Measurements from ENCODE around the gene RBMS3.

The RBMS3 gene

DNA sequence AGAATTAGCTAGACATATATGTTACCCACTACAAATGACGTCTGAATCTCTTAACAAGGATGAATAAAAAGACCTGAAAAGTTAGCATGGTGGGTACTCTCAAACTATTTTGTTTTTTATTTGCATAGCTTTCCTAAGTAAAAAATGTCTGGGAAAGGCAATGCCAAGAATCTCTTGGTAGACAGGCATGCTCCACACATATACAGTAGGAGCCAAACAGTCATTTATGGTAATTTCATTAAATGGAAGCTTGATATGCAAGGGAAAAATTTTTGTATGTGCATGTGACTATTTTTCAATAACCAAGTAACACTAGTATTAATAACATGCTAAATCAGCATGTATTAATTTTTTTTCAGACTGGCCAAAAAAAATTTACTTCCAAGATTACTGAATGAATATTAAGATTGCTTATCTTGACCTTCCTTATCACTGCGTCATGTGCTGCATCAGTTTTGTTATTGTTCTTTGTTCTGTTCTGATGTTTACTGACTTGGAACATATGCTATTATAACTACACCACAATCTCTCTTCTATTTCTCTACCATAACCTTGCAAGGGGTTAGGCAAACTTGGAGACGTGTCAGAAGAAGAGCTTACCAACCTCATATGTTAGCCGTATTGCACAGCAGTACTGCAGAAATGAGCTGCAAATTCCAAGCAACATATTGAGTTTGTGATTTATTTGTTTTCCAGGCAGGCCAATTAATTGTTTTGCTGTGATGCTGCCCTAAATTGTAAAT is 255.3 kb downstream of the RBMS3 start:
- no peaks in the 10 kb centered on the region for H3K36me3 ChIP-seq (ENCODE audit: control insufficient read depth in 1 of 2, insufficient read depth in 2 of 2, low read length in 2 of 2)
- no peaks in the 10 kb centered on the region for H3K9me3 ChIP-seq (ENCODE audit: control insufficient read depth in 1 of 2, low read length in 2 of 2)
- H3K27ac ChIP-seq (ENCODE audit: low read length): no peak overlapping the region
- no peak overlapping the region for H3K4me3 ChIP-seq (ENCODE audit: low read depth in 1 of 2, low read length in 2 of 2)
- peaks cover 0 to 9% of the 10 kb centered on the region in 2 donors for H3K4me1 ChIP-seq (ENCODE audit: control insufficient read depth in 1 of 2, insufficient read depth in 2 of 2, low read length in 2 of 2)
- no peaks in the 10 kb centered on the region for H3K27me3 ChIP-seq (ENCODE audit: low read depth, low read length)

DNA sequence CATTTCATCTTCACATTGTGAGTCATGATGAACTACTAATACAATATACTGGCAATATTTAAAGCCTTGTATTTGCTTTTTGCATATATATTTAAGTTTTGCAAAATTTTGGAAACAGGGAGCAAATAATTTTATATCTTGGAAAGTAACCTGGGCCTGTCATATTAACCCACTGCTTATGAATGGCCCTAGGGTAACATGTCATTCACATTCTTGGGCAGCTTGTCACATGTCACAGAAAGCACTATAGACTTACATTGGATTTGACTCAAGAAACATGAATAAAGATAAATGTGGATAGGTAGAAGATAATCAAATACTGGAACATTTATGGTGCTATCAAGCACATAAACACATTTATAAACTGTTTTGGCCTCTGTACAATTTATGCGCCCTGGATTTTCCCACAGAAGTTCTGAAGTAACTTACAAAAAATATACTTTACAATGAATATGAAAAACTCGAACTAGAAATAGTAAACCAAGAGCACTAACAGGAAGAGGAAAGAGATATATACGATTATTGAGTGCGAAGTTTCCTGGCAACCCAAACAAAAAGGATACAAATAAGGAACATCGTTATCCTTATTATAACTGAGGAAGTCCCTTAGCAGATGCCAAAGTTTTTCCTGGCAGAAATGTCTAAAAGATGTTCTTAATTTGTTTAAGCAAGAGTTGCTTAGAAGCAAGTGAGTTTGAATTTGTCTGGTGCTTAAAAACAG is 257.2 kb downstream of the RBMS3 start:
- no peaks in the 10 kb centered on the region for H3K27me3 ChIP-seq (ENCODE audit: low read depth, low read length)
- H3K4me3 ChIP-seq (ENCODE audit: low read depth in 1 of 2, low read length in 2 of 2): no peak overlapping the region
- H3K27ac ChIP-seq (ENCODE audit: low read length): no peak overlapping the region
- no peaks in the 10 kb centered on the region for H3K9me3 ChIP-seq (ENCODE audit: control insufficient read depth in 1 of 2, low read length in 2 of 2)
- H3K4me1 ChIP-seq (ENCODE audit: control insufficient read depth in 1 of 2, insufficient read depth in 2 of 2, low read length in 2 of 2): peaks cover 0 to 6% of the 10 kb centered on the region in 2 donors
- no peaks in the 10 kb centered on the region for H3K36me3 ChIP-seq (ENCODE audit: control insufficient read depth in 1 of 2, insufficient read depth in 2 of 2, low read length in 2 of 2)

DNA sequence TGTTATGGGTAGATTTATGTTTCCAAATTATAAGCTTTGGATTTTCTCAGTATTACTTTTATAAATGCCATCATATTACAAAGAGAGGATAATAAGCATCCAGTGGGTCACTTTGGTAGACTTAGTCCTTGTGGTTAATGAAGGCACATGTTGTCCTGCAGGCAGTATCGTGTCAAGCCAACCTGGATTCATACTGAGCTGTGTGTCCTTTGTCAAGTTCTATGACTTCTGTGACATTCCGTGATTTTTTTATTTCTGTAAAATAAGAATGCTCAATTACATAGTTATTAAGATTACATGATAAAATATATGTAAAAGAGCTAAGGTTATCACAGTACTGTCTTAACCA is 257.7 kb downstream of the RBMS3 start:
- peaks cover 0 to 6% of the 10 kb centered on the region in 2 donors for H3K4me1 ChIP-seq (ENCODE audit: control insufficient read depth in 1 of 2, insufficient read depth in 2 of 2, low read length in 2 of 2)
- no peak overlapping the region for H3K27ac ChIP-seq (ENCODE audit: low read length)
- H3K9me3 ChIP-seq (ENCODE audit: control insufficient read depth in 1 of 2, low read length in 2 of 2): no peaks in the 10 kb centered on the region
- H3K36me3 ChIP-seq (ENCODE audit: control insufficient read depth in 1 of 2, insufficient read depth in 2 of 2, low read length in 2 of 2): no peaks in the 10 kb centered on the region
- no peaks in the 10 kb centered on the region for H3K27me3 ChIP-seq (ENCODE audit: low read depth, low read length)
- H3K4me3 ChIP-seq (ENCODE audit: low read depth in 1 of 2, low read length in 2 of 2): no peak overlapping the region

DNA sequence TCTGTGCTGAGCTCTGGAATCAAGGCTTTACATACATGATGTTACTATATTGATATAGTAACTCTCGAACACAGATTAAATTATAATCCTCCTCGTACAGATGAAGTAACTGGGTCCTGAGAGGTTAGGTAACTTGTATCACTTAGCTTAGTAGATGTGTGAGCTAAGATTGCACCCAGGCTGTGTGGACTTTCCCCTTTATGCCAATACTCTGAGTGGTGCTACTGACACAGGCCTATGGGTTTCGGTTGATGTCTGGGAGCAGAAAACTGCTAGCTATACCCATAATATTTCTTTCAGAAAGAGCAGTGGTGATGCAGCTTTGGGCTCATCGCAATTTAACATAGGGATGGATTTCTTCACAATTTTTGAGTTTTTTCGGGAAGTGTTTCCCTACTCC is 259.7 kb downstream of the RBMS3 start:
- Histone ChIP-seq H3K9me3 (ENCODE audit: control insufficient read depth in 1 of 2, low read length in 2 of 2) (no peaks in the 10 kb centered on the region), H3K27ac (ENCODE audit: low read length) (no peak overlapping the region), H3K4me1 (ENCODE audit: control insufficient read depth in 1 of 2, insufficient read depth in 2 of 2, low read length in 2 of 2) (peaks cover 0 to 6% of the 10 kb centered on the region in 2 donors), H3K4me3 (ENCODE audit: low read depth in 1 of 2, low read length in 2 of 2) (no peak overlapping the region), H3K27me3 (ENCODE audit: low read depth, low read length) (no peaks in the 10 kb centered on the region), H3K36me3 (ENCODE audit: control insufficient read depth in 1 of 2, insufficient read depth in 2 of 2, low read length in 2 of 2) (no peaks in the 10 kb centered on the region)

DNA sequence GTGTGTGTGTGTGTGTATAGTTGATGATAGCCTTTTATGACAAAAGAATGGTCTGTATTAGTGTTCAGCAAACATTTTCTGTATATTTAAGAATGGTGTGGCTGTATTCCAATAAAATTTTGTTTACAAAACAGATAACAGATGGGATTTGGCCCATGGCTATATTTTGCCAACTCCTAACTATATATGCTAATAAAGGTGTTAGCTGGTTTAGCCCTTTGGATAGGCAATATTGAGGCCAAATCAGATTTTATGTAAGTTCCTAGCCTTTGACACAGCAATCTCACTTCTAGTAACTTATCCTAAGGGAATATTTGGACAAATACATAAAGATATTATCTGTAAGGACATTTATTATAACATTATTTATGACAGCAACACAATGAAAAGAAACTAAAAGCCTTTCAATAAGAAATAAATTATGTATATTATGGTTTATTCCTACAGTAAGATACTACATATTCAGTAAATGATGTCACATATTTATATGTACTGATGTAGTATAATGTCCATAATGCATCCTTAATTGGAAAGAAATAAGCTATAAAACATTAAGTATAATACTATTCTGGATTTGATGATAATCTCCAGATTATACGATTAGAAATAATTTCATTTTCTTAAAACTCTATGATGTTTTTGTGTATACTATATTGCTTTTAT is 264.0 kb downstream of the RBMS3 start:
- Histone ChIP-seq H3K36me3 (ENCODE audit: control insufficient read depth in 1 of 2, insufficient read depth in 2 of 2, low read length in 2 of 2) (no peaks in the 10 kb centered on the region), H3K27me3 (ENCODE audit: low read depth, low read length) (no peaks in the 10 kb centered on the region), H3K27ac (ENCODE audit: low read length) (no peak overlapping the region)

DNA sequence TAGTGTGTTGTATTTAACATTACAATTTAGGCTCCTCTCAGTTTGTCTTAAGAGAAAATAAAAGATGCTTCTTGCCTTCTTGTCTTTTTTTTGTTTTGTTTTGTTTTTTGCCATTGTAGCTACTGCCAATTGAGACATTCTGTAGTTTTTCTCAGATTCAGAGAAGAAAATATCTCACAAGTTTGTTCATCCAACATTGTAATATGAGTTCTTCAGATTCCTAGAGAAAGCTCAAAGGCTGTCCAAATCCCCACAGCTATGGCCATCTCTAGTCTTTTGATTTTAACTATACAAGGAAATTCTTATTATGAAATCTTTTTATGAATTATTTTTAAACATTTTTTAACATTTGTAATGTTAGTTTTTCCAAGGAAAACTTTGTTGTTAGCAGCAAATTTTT is 264.7 kb downstream of the RBMS3 start:
- no peak overlapping the region for H3K4me3 ChIP-seq (ENCODE audit: low read depth in 1 of 2, low read length in 2 of 2)
- H3K4me1 ChIP-seq (ENCODE audit: control insufficient read depth in 1 of 2, insufficient read depth in 2 of 2, low read length in 2 of 2): no peaks in the 10 kb centered on the region
- no peaks in the 10 kb centered on the region for H3K9me3 ChIP-seq (ENCODE audit: control insufficient read depth in 1 of 2, low read length in 2 of 2)
- no peaks in the 10 kb centered on the region for H3K27me3 ChIP-seq (ENCODE audit: low read depth, low read length)
- H3K36me3 ChIP-seq (ENCODE audit: control insufficient read depth in 1 of 2, insufficient read depth in 2 of 2, low read length in 2 of 2): no peaks in the 10 kb centered on the region
- no peak overlapping the region for H3K27ac ChIP-seq (ENCODE audit: low read length)

More for the DNA sequence above, 264.0 kb downstream of the RBMS3 start:
- H3K9me3 ChIP-seq (ENCODE audit: control insufficient read depth in 1 of 2, low read length in 2 of 2): no peaks in the 10 kb centered on the region
- H3K4me3 ChIP-seq (ENCODE audit: low read depth in 1 of 2, low read length in 2 of 2): no peak overlapping the region
- no peaks in the 10 kb centered on the region for H3K4me1 ChIP-seq (ENCODE audit: control insufficient read depth in 1 of 2, insufficient read depth in 2 of 2, low read length in 2 of 2)

DNA sequence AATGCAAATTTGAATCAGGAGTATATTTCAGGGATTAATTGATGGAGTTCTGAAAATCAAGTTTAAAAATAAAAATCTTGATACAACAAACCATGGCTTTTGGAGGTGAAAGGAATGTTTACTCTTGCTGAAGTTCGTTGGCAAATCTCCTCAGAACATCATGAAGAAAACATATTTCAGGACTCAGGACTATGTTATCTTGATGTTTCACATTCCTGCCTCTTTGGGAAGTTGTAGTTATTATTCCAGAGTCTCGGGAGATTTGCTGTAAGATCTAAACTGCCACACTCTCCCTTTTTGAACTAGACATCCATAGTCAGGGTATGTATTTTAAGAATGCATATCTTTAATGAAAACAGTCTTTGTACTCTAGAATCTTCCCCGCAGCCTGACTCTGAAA is 271.2 kb downstream of the RBMS3 start:
- H3K4me3 ChIP-seq (ENCODE audit: low read depth in 1 of 2, low read length in 2 of 2): no peak overlapping the region
- H3K27me3 ChIP-seq (ENCODE audit: low read depth, low read length): no peaks in the 10 kb centered on the region
- H3K9me3 ChIP-seq (ENCODE audit: control insufficient read depth in 1 of 2, low read length in 2 of 2): no peaks in the 10 kb centered on the region
- H3K4me1 ChIP-seq (ENCODE audit: control insufficient read depth in 1 of 2, insufficient read depth in 2 of 2, low read length in 2 of 2): peaks cover 0 to 11% of the 10 kb centered on the region in 2 donors
- H3K36me3 ChIP-seq (ENCODE audit: control insufficient read depth in 1 of 2, insufficient read depth in 2 of 2, low read length in 2 of 2): no peaks in the 10 kb centered on the region
- no peak overlapping the region for H3K27ac ChIP-seq (ENCODE audit: low read length)

DNA sequence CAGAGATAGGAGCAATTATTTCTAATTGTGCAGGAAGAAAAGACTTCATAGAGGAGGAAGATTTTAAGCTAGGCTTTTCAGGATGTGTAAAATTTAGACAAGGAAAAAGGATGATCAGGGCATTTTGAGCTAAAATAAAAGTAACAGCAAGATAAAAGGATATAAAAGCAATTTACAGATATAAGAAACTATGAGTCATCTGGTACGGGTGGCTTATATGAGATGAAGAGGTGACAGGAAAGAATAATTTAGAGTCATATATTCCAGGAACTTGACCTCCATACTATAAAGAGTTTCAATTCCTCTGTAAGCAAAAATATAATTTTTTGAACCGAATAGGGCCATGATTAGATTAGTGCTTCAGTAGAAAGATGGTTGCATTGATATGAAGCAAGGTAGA is 273.7 kb downstream of the RBMS3 start:
- Histone ChIP-seq H3K9me3 (ENCODE audit: control insufficient read depth in 1 of 2, low read length in 2 of 2) (no peaks in the 10 kb centered on the region), H3K4me3 (ENCODE audit: low read depth in 1 of 2, low read length in 2 of 2) (no peak overlapping the region), H3K4me1 (ENCODE audit: control insufficient read depth in 1 of 2, insufficient read depth in 2 of 2, low read length in 2 of 2) (peaks cover 0 to 12% of the 10 kb centered on the region in 2 donors), H3K27ac (ENCODE audit: low read length) (no peak overlapping the region), H3K27me3 (ENCODE audit: low read depth, low read length) (no peaks in the 10 kb centered on the region), H3K36me3 (ENCODE audit: control insufficient read depth in 1 of 2, insufficient read depth in 2 of 2, low read length in 2 of 2) (no peaks in the 10 kb centered on the region)

DNA sequence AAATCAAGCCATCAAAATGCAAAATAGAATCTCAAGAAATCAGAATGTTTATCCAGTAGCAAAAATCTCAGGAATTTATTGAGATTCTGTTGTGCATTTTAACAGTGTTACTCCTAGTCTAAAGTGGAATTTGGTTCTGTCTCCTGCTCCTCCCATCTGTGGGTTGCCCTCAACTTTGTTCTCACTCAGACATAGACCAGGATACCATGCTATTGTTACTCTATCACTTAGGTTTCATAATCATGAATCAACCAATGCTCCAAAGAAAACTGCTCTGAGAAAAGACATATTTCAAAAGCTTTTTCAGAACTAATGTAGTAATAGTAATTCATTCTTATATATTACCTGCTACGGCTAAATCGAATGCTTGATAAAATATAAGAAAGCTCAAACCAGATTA is 274.7 kb downstream of the RBMS3 start:
- peaks cover 0 to 20% of the 10 kb centered on the region in 2 donors for H3K4me1 ChIP-seq (ENCODE audit: control insufficient read depth in 1 of 2, insufficient read depth in 2 of 2, low read length in 2 of 2)
- H3K36me3 ChIP-seq (ENCODE audit: control insufficient read depth in 1 of 2, insufficient read depth in 2 of 2, low read length in 2 of 2): no peaks in the 10 kb centered on the region
- no peaks in the 10 kb centered on the region for H3K9me3 ChIP-seq (ENCODE audit: control insufficient read depth in 1 of 2, low read length in 2 of 2)
- H3K27me3 ChIP-seq (ENCODE audit: low read depth, low read length): no peaks in the 10 kb centered on the region
- H3K27ac ChIP-seq (ENCODE audit: low read length): no peak overlapping the region
- no peak overlapping the region for H3K4me3 ChIP-seq (ENCODE audit: low read depth in 1 of 2, low read length in 2 of 2)

DNA sequence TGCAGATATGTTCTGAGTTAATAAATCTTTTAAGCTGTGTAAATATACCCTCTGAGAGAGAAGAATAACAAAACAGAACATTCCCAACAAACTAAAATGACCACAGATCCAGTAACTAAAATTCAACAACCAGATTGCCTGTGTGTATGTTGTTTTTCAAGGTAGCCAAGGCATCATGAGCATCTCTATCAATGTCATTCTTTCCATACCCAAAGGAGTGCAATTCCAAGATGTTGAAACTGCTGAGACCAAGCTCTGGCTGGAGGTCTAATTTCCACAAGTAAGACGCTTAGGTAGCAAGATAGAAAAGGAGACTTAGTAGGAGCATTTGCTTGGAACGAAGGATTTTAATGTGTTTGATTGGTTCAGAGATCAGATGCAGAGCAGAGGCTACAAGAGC is 276.3 kb downstream of the RBMS3 start:
- Histone ChIP-seq H3K4me3 (ENCODE audit: low read depth in 1 of 2, low read length in 2 of 2) (no peak overlapping the region), H3K27ac (ENCODE audit: low read length) (no peak overlapping the region), H3K4me1 (ENCODE audit: control insufficient read depth in 1 of 2, insufficient read depth in 2 of 2, low read length in 2 of 2) (peaks cover 0 to 15% of the 10 kb centered on the region in 2 donors), H3K36me3 (ENCODE audit: control insufficient read depth in 1 of 2, insufficient read depth in 2 of 2, low read length in 2 of 2) (no peaks in the 10 kb centered on the region), H3K9me3 (ENCODE audit: control insufficient read depth in 1 of 2, low read length in 2 of 2) (no peaks in the 10 kb centered on the region), H3K27me3 (ENCODE audit: low read depth, low read length) (no peaks in the 10 kb centered on the region)

DNA sequence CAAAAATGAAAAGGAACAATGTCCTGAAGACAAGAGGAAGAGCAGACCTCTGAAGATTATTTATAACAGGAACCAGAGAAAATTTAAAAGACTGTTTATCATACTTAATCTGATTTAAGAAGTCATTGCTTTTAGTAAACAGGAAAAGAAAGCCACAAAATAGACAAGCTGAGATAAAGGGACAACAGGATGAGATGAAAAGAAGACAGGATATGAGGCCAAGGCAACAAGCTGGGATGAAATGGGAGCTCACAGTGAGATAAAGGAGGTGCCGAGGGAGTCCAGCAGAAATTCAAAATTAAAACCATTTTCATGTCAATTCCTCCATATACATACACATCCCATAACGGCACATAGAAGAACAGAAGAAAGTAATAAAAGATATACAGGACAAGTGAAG is 277.0 kb downstream of the RBMS3 start:
- H3K27me3 ChIP-seq (ENCODE audit: low read depth, low read length): no peaks in the 10 kb centered on the region
- no peaks in the 10 kb centered on the region for H3K36me3 ChIP-seq (ENCODE audit: control insufficient read depth in 1 of 2, insufficient read depth in 2 of 2, low read length in 2 of 2)
- H3K4me3 ChIP-seq (ENCODE audit: low read depth in 1 of 2, low read length in 2 of 2): no peak overlapping the region
- H3K9me3 ChIP-seq (ENCODE audit: control insufficient read depth in 1 of 2, low read length in 2 of 2): no peaks in the 10 kb centered on the region
- H3K4me1 ChIP-seq (ENCODE audit: control insufficient read depth in 1 of 2, insufficient read depth in 2 of 2, low read length in 2 of 2): peaks cover 0 to 10% of the 10 kb centered on the region in 2 donors
- no peak overlapping the region for H3K27ac ChIP-seq (ENCODE audit: low read length)
